Measurements from ENCODE around the gene DUSP28.

Gene DUSP28

DNA sequence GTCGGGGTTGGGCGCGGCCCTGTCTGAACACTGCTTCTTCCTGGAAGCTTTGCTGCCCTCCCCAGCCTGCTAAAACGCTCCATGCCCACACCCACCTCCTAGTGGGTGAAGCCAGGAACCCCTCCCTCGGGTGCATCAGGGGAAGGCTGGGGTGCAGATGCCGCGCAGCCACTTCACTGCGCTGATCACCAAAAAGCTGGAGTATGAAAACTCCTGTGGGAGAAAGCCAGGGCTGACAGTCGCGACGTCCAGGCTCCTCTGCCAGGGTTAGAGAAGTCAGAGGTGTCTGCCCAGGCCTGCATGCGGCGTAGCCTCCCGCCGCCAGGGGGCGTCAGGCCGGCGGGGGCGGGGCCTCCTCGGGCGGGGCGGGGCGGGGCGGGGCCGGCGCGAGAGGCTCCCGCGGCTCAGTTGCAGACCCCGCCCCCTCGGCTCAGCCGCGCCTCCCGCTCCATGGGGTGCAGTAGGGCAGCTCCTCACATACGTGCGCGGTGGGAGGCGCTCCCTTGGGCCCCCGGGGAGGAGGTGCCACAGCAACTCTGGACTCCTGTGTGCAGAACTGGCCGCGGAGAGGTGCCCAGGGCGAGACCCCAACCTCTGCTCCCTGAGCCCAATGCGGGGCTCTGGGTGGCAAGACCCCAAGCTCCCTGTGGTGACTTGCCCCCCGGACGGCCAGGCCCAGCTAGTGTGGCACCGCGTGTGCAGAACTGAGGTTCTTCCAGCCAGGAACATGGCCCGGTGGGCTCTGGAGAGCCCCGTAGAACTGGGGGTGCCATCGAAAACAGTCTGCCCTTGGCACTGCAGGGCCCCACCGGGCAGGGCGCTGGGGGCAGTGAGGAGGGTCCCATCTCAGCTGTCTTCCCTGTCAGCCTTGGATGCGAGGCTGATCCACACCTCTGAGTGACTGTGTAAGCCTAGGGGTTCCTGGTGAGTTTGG, 6.3 kb downstream of the DUSP28 start:
- TF ChIP-seq PATZ1 (CRISPR knock-in tag; IDR thresholded peaks at IDR 0.05; ENCODE audit: borderline replicate concordance) (no peak), CSRNP3 (CRISPR knock-in tag; IDR thresholded peaks at IDR 0.05) (no peak), TOX (CRISPR knock-in tag; IDR thresholded peaks at IDR 0.05; ENCODE audit: borderline replicate concordance) (no peak), GLIS3 (CRISPR knock-in tag; IDR thresholded peaks at IDR 0.05) (no peak), ESRRG (CRISPR knock-in tag; IDR thresholded peaks at IDR 0.05) (no peak), CSDC2 (CRISPR knock-in tag; IDR thresholded peaks at IDR 0.05) (no peak), ZNF565 (CRISPR knock-in tag; conservative IDR thresholded peaks at IDR 0.05; ENCODE audit: low read depth) (no peak), ZNF8 (CRISPR knock-in tag; IDR thresholded peaks at IDR 0.05) (no peak)
- peak; percentile 79 for ATAC-seq

DNA sequence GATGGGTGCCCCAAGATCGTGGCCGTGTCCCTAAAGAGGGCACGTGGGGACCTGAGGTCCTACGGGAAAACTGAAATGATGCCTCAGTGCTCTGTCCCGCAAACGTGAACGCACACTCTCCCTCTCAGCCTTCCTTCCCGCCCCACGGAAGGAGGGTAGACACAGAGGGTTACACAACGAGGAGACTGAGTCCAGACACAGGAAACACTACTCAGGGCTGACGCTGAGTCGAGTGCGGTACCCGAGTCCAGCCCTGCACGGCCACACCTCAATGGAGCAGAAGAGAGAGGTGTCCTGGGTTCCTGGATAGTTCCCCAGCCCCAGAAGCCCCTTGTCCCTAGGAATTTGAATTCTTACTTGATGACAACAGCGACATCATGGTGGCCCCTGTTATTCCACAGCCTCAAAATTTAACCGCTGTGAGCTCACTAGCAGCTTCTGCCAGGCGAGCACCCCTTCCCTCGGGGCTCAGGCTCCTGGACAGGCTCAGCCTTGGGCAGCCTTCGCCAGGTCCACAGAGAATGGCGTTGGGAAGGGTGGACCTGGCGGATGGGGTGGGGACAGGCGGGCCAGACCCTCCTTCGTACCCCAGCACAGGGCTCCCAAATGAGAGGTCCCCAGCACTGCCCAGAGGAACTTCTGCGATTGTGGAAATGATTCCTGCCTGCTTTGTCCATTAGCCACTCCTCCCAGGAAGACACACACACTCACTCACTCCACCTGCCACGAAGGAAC, 7.1 kb downstream of the DUSP28 start:
- ATAC-seq: peak; percentile 5

GRCh38 chr2:240567872-240568677, 7.9 kb downstream of the DUSP28 start, which contains the start of gene RNPEPL1:
TSS of gene RNPEPL1 (plus strand) at chr2:240568484. CDS start at chr2:240568587, 103 bp downstream.
- ATAC-seq: peak; percentile 9
- TF ChIP-seq SNAI2 (CRISPR knock-in tag; IDR thresholded peaks at IDR 0.05): no peak
- TF ChIP-seq OSR1 (CRISPR knock-in tag; IDR thresholded peaks at IDR 0.05): no peak
- TF ChIP-seq ESRRG (CRISPR knock-in tag; IDR thresholded peaks at IDR 0.05): no peak
- TF ChIP-seq PATZ1 (CRISPR knock-in tag; IDR thresholded peaks at IDR 0.05; ENCODE audit: borderline replicate concordance): no peak
- TF ChIP-seq PPARA (CRISPR knock-in tag; IDR thresholded peaks at IDR 0.05; ENCODE audit: borderline replicate concordance): no peak
- no peak for TF ChIP-seq ZFP30 (CRISPR knock-in tag; IDR thresholded peaks at IDR 0.05)
- TF ChIP-seq CSDC2 (CRISPR knock-in tag; IDR thresholded peaks at IDR 0.05): no peak
- TF ChIP-seq ZNF565 (CRISPR knock-in tag; conservative IDR thresholded peaks at IDR 0.05; ENCODE audit: low read depth): no peak
- TF ChIP-seq ZFP3 (CRISPR knock-in tag; IDR thresholded peaks at IDR 0.05): no peak
- TF ChIP-seq ZNF70 (CRISPR knock-in tag; IDR thresholded peaks at IDR 0.05): no peak
- no peak for TF ChIP-seq RARB (CRISPR knock-in tag; IDR thresholded peaks at IDR 0.05)

More for the DNA sequence above, 7.1 kb downstream of the DUSP28 start:
- TF ChIP-seq PPARA (CRISPR knock-in tag; IDR thresholded peaks at IDR 0.05; ENCODE audit: borderline replicate concordance) (no peak), GLIS3 (CRISPR knock-in tag; IDR thresholded peaks at IDR 0.05) (no peak), ESRRG (CRISPR knock-in tag; IDR thresholded peaks at IDR 0.05) (no peak)
- TF ChIP-seq, protein P1, sequence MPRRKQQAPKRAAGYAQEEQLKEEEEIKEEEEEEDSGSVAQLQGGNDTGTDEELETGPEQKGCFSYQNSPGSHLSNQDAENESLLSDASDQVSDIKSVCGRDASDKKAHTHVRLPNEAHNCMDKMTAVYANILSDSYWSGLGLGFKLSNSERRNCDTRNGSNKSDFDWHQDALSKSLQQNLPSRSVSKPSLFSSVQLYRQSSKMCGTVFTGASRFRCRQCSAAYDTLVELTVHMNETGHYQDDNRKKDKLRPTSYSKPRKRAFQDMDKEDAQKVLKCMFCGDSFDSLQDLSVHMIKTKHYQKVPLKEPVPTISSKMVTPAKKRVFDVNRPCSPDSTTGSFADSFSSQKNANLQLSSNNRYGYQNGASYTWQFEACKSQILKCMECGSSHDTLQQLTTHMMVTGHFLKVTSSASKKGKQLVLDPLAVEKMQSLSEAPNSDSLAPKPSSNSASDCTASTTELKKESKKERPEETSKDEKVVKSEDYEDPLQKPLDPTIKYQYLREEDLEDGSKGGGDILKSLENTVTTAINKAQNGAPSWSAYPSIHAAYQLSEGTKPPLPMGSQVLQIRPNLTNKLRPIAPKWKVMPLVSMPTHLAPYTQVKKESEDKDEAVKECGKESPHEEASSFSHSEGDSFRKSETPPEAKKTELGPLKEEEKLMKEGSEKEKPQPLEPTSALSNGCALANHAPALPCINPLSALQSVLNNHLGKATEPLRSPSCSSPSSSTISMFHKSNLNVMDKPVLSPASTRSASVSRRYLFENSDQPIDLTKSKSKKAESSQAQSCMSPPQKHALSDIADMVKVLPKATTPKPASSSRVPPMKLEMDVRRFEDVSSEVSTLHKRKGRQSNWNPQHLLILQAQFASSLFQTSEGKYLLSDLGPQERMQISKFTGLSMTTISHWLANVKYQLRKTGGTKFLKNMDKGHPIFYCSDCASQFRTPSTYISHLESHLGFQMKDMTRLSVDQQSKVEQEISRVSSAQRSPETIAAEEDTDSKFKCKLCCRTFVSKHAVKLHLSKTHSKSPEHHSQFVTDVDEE (CRISPR knock-in tag; IDR thresholded peaks at IDR 0.05): no peak
